ENCODE data around the gene KDM4B. TPM values are rescaled to one million over a fixed set of nuclear protein-coding genes. Genes with fewer than 3 reads are reported as not detected.

KDM4B gene
- total and polyA plus RNA-seq, 2 donors from 2014 or later, result 6.6 to 35.7 TPM

- intact Hi-C loops (cut with DNase I), result loop anchor here (5.0 kb wide), 1 partner anchor 159 kb away; no protein-coding TSS in a partner anchor
- Histone ChIP-seq H3K4me3 (ENCODE audit: low read length in 3 of 3) (no peak overlapping the region), H3K4me1 (ENCODE audit: control insufficient read depth in 2 of 3, insufficient read depth in 2 of 3, low read depth in 1 of 3, low read length in 3 of 3) (peaks cover 0 to 2% (median 0%) of the 10 kb centered on the region in 3 donors), H3K27ac (ENCODE audit: low read depth in 2 of 2, low read length in 2 of 2) (no peak overlapping the region), H3K27me3 (ENCODE audit: control insufficient read depth, insufficient read depth, low read length) (no peaks in the 10 kb centered on the region), H3K9ac (ENCODE audit: low read length in 3 of 3) (no peak overlapping the region), H3K9me3 (ENCODE audit: control insufficient read depth in 2 of 3, insufficient read depth in 1 of 3, low read length in 3 of 3) (no peaks in the 10 kb centered on the region), H3K36me3 (ENCODE audit: control insufficient read depth in 2 of 3, insufficient read depth in 3 of 3, low read length in 3 of 3) (peaks cover 0 to 8% (median 8%) of the 10 kb centered on the region in 3 donors)
- FAIRE-seq, result no peak
- TF ChIP-seq, protein P1, sequence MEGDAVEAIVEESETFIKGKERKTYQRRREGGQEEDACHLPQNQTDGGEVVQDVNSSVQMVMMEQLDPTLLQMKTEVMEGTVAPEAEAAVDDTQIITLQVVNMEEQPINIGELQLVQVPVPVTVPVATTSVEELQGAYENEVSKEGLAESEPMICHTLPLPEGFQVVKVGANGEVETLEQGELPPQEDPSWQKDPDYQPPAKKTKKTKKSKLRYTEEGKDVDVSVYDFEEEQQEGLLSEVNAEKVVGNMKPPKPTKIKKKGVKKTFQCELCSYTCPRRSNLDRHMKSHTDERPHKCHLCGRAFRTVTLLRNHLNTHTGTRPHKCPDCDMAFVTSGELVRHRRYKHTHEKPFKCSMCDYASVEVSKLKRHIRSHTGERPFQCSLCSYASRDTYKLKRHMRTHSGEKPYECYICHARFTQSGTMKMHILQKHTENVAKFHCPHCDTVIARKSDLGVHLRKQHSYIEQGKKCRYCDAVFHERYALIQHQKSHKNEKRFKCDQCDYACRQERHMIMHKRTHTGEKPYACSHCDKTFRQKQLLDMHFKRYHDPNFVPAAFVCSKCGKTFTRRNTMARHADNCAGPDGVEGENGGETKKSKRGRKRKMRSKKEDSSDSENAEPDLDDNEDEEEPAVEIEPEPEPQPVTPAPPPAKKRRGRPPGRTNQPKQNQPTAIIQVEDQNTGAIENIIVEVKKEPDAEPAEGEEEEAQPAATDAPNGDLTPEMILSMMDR (IDR thresholded peaks at IDR 0.05; ENCODE audit: borderline replicate concordance, extremely low read depth, insufficient read depth), result no peak
- no peak for DNase-seq
These were observed 61.9 kb downstream of the KDM4B start for GRCh38 chr19:5030822-5031221.

DNA sequence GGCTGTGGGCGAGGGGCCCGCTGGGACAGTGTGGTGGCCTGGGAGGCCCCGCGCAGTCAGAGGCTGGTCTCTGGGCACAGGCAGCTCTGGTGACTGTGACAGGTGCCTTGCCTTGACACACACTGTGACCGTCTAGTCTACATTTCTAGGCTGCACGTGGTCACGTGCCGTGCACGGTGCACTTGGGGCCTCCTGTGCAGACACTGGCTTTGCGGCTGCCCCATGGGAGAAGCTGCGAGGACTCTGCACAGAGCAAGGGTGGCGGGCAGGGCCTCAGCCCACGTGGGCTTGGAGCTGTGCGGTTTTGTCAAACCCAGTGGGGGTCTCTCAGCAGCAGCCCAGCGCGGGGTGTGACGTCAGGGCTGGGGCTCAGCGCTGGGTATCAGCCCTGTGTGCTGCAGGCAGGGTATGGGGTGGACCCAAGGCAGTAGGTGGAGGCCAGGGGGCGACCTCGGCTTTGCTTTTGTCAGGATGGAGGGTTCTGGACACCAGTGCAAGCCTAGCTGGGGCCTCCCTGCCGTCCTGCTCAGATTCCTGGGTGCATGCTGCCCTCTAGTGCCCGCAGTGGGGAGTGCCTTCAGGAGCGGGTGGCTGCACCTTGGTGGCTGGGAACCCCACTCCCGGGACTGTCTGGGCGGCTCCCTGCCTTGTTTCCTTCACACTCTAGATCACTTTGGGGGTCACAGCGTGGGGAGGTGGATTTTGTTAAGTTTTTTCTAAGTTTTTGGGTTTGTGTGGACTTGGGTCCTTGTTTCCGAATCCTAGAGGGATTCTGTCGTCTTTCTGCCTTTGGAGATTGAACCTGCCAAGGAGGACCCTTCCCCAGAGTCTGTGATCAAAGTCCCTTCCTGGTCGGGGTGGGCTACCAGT lies 62.6 kb downstream of the KDM4B start:
- TF ChIP-seq, protein P1 (IDR thresholded peaks at IDR 0.05; ENCODE audit: borderline replicate concordance, extremely low read depth, insufficient read depth), result peak; percentile 95
- Histone ChIP-seq H3K27me3 (ENCODE audit: control insufficient read depth, insufficient read depth, low read length) (no peaks in the 10 kb centered on the region), H3K36me3 (ENCODE audit: control insufficient read depth in 2 of 3, insufficient read depth in 3 of 3, low read length in 3 of 3) (peaks cover 0 to 8% (median 8%) of the 10 kb centered on the region in 3 donors), H3K4me3 (ENCODE audit: low read length in 3 of 3) (no peak overlapping the region), H3K9me3 (ENCODE audit: control insufficient read depth in 2 of 3, insufficient read depth in 1 of 3, low read length in 3 of 3) (no peaks in the 10 kb centered on the region), H3K27ac (ENCODE audit: low read depth in 2 of 2, low read length in 2 of 2) (no peak overlapping the region), H3K9ac (ENCODE audit: low read length in 3 of 3) (no peak overlapping the region), H3K4me1 (ENCODE audit: control insufficient read depth in 2 of 3, insufficient read depth in 2 of 3, low read depth in 1 of 3, low read length in 3 of 3) (peaks cover 0 to 2% (median 0%) of the 10 kb centered on the region in 3 donors)
- intact Hi-C loops (cut with DNase I), result loop anchor here (5.0 kb wide), 1 partner anchor 159 kb away; no protein-coding TSS in a partner anchor
- FAIRE-seq (no peak), DNase-seq (peak; percentile 85 to 93 (median 91))

GRCh38 chr19:5032101-5032967 lies 63.4 kb downstream of the KDM4B start:
- H3K27me3 ChIP-seq (ENCODE audit: control insufficient read depth, insufficient read depth, low read length), result no peaks in the 10 kb centered on the region
- peaks cover 0 to 2% (median 0%) of the 10 kb centered on the region in 3 donors for H3K4me1 ChIP-seq (ENCODE audit: control insufficient read depth in 2 of 3, insufficient read depth in 2 of 3, low read depth in 1 of 3, low read length in 3 of 3)
- H3K36me3 ChIP-seq (ENCODE audit: control insufficient read depth in 2 of 3, insufficient read depth in 3 of 3, low read length in 3 of 3), result peaks cover 0 to 8% (median 8%) of the 10 kb centered on the region in 3 donors
- DNase-seq (no peak), FAIRE-seq (no peak)
- no peak overlapping the region for H3K27ac ChIP-seq (ENCODE audit: low read depth in 2 of 2, low read length in 2 of 2)
- no peak overlapping the region for H3K4me3 ChIP-seq (ENCODE audit: low read length in 3 of 3)
- H3K9ac ChIP-seq (ENCODE audit: low read length in 3 of 3), result no peak overlapping the region
- no peaks in the 10 kb centered on the region for H3K9me3 ChIP-seq (ENCODE audit: control insufficient read depth in 2 of 3, insufficient read depth in 1 of 3, low read length in 3 of 3)
- TF ChIP-seq, protein P1 (IDR thresholded peaks at IDR 0.05; ENCODE audit: borderline replicate concordance, extremely low read depth, insufficient read depth), result no peak
- intact Hi-C loops (cut with DNase I), result loop anchor here (5.0 kb wide), 1 partner anchor 160 kb away; no protein-coding TSS in a partner anchor
